Measurements from ENCODE around the gene PDIK1L.

DNA sequence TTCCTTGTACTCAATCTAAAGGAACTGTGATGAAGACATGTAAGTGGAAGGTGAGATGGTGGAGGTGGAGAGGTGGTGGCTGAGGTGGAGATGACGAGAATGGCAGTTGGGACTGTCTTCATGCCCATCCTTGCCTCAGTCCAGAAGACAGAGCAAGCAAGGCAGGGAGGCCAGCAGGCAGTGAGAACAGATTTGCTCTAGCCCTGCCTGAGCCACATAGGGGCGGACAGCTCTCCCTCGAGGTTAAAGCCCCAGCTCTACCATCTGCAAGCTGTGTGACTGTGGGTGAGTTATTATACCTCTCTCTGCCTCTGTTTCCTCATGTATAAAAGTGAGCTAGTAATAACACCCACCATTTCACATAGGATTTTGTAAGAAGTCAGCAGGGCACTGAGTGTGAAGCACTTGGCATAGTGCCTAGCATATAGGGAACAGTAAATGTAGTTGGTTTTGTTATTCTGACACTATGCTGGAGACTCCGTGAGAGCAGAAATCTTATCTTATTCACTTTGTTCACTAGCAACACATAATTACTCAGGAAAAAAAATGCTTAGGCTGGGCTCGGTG is 42.4 kb downstream of the PDIK1L start:
- TF ChIP-seq, protein P1, sequence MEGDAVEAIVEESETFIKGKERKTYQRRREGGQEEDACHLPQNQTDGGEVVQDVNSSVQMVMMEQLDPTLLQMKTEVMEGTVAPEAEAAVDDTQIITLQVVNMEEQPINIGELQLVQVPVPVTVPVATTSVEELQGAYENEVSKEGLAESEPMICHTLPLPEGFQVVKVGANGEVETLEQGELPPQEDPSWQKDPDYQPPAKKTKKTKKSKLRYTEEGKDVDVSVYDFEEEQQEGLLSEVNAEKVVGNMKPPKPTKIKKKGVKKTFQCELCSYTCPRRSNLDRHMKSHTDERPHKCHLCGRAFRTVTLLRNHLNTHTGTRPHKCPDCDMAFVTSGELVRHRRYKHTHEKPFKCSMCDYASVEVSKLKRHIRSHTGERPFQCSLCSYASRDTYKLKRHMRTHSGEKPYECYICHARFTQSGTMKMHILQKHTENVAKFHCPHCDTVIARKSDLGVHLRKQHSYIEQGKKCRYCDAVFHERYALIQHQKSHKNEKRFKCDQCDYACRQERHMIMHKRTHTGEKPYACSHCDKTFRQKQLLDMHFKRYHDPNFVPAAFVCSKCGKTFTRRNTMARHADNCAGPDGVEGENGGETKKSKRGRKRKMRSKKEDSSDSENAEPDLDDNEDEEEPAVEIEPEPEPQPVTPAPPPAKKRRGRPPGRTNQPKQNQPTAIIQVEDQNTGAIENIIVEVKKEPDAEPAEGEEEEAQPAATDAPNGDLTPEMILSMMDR (IDR thresholded peaks at IDR 0.05): no peak
- TF ChIP-seq POLR2AphosphoS5 (IDR thresholded peaks at IDR 0.05): no peak

Measured in breast epithelium (tissue), 3 donors.